A549 treated with Hydrocortisone at 1 μM for 4 hours (cell line): ENCODE data around the gene ICOSLG. TPM values are rescaled to one million over a fixed set of nuclear protein-coding genes. Genes with fewer than 3 reads are reported as not detected.

Experiments
- total RNA-seq: library from RNA; stranded (reverse); fragments of 200-300 nt; extraction: Qiagen RNA extraction; gene quantifications from 5 replicates; pipeline ENCODE4 v1.2.3, GENCODE V29; 2022

Gene ICOSLG
- 3.8 to 4.5 TPM (median 4.2 TPM) in 5 replicates for total RNA-seq

GRCh38 chr21:44240842-44241241 is at the start of gene ICOSLG:
TSS of gene ICOSLG (minus strand) at chr21:44240943. CDS start at chr21:44240817, 126 bp downstream.

GRCh38 chr21:44285138-44285992 is 44.6 kb upstream of the ICOSLG start, which contains the start of gene AIRE:
TSS of gene AIRE (plus strand) at chr21:44285876. CDS start at chr21:44286007, 131 bp downstream.

GRCh38 chr21:44261675-44262295 is 21.0 kb upstream of the ICOSLG start, which contains the start of gene DNMT3L:
TSS of gene DNMT3L (minus strand) at chr21:44261897. CDS start at chr21:44261259, 638 bp downstream.

Other genes with a start within 250 kb of the ICOSLG start
- 15.4 to 19.8 TPM (median 18.2 TPM) in 5 replicates for gene TRAPPC10, start 228.6 kb downstream of the ICOSLG start, total RNA-seq
- gene PWP2, start 133.5 kb downstream of the ICOSLG start, total RNA-seq: 1.0 to 3.2 TPM (median 1.3 TPM) in 5 replicates
- 1.6 to 5.0 TPM (median 3.4 TPM) in 5 replicates for gene GATD3, start 107.3 kb downstream of the ICOSLG start, total RNA-seq
- gene DNMT3L, start 21.0 kb upstream of the ICOSLG start, total RNA-seq: 0.07 TPM in 1 of 5 replicates, not detected in the others
- not detected in 5 replicates for gene AIRE, start 44.9 kb upstream of the ICOSLG start, total RNA-seq
- 44.1 to 61.1 TPM (median 47.5 TPM) in 5 replicates for gene PFKL, start 59.1 kb upstream of the ICOSLG start, total RNA-seq
- 5.9 to 8.9 TPM (median 7.9 TPM) in 5 replicates for gene CFAP410, start 98.4 kb upstream of the ICOSLG start, total RNA-seq
- gene TRPM2, start 112.7 kb upstream of the ICOSLG start, total RNA-seq: 6.7 to 10.5 TPM (median 8.3 TPM) in 5 replicates
- 1.7 to 2.3 TPM (median 2.2 TPM) in 5 replicates for gene LRRC3, start 214.6 kb upstream of the ICOSLG start, total RNA-seq